Liver (tissue), 3 donors: ENCODE results near the gene RASGRF2.

Experiments used
- EGR1 ChIP-seq, 2 donors: IDR thresholded peaks; 2 replicates each; pipeline ENCODE4 v1.6.1; 2016 to 2018; ENCODE audit warnings: antibody characterized with exemption in 2 of 2, low read depth in 2 of 2
- GABPA ChIP-seq, 2 donors: IDR thresholded peaks in 1 of 2; conservative IDR thresholded peaks in 1 of 2; 2 replicates each; pipeline ENCODE4 v1.6.1; 2016; ENCODE audit warnings: antibody characterized with exemption in 2 of 2, mild to moderate bottlenecking in 1 of 2, moderate library complexity in 1 of 2
- TF ChIP-seq, protein P1 (sequence below): fragments of 150-350 bp; IDR thresholded peaks from 2 replicates; pipeline ENCODE4 v1.5.1; 2017; ENCODE audit warnings: improper control_type of control experiment, low read depth, low read length; ENCODE audit not compliant: missing input control
- TF ChIP-seq, protein P2 (sequence below): IDR thresholded peaks from 2 replicates; pipeline ENCODE4 v1.6.1; 2016; ENCODE audit warnings: antibody characterized with exemption
- donor health status: healthy.
- donor health status: healthy.

DNA sequence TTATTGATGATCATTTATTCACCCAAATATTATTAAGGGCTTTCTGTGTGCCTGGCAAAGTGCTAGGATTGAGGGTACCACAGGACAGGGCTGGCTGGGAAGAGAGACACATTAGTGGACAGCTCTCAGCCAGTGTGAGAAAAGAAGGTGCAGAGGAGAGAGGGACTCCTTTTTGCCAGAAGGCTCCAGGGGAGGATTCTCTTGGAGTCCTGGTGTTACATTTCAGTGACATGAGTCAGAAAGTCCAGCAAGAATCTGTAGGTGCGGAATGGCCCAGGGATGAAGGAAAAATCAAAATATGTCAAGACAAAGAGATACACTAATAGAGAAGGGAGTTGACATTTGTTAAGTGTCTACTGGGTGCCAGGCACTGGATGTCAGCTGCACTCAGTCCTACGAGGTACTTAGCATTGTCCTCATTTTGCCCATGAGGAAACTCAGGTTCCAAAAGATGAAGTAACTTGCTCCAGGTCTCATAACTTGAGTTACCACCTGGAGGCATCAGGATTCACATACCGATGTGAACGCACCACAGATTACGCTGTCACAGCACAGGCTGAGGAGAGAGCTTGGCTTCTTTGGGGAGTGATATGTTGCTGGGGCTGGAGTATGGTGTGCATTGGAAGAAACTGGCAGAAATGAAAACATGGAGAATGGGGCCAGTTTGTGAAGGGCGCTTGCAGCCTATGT lies 60.5 kb downstream of the RASGRF2 start:
- TF ChIP-seq, protein P1, sequence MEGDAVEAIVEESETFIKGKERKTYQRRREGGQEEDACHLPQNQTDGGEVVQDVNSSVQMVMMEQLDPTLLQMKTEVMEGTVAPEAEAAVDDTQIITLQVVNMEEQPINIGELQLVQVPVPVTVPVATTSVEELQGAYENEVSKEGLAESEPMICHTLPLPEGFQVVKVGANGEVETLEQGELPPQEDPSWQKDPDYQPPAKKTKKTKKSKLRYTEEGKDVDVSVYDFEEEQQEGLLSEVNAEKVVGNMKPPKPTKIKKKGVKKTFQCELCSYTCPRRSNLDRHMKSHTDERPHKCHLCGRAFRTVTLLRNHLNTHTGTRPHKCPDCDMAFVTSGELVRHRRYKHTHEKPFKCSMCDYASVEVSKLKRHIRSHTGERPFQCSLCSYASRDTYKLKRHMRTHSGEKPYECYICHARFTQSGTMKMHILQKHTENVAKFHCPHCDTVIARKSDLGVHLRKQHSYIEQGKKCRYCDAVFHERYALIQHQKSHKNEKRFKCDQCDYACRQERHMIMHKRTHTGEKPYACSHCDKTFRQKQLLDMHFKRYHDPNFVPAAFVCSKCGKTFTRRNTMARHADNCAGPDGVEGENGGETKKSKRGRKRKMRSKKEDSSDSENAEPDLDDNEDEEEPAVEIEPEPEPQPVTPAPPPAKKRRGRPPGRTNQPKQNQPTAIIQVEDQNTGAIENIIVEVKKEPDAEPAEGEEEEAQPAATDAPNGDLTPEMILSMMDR, result no peak
- no peak for TF ChIP-seq GABPA (IDR thresholded peaks at IDR 0.05 in 1 of 2, conservative IDR thresholded peaks at IDR 0.05 in 1 of 2)
- no peak for TF ChIP-seq EGR1 (IDR thresholded peaks at IDR 0.05; ENCODE audit: low read depth in 2 of 2)
- TF ChIP-seq, protein P2, sequence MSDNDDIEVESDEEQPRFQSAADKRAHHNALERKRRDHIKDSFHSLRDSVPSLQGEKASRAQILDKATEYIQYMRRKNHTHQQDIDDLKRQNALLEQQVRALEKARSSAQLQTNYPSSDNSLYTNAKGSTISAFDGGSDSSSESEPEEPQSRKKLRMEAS, result no peak
